Measurements from ENCODE around the gene SLC39A9.

GRCh38 chr14:69449216-69449615 lies 50.7 kb downstream of the SLC39A9 start:
- TF ChIP-seq PATZ1 (CRISPR knock-in tag; IDR thresholded peaks at IDR 0.05; ENCODE audit: borderline replicate concordance) (no peak), ARNTL (CRISPR knock-in tag; IDR thresholded peaks at IDR 0.05; ENCODE audit: borderline replicate concordance, low read depth) (no peak)

Data from SK-N-SH treated with all-trans-retinoic acid at 6 μM for 48 hours (cell line).